GM23338 (cell line): Measurements from ENCODE around the gene DCLK1.

Source experiments
- EZH2 ChIP-seq: fragments of 200-600 bp; sonication (generic); IDR thresholded peaks from one replicate; pipeline ENCODE4 v1.8.0; 2017; ENCODE audit warnings: antibody characterized with exemption, mild to moderate bottlenecking, low read depth; ENCODE audit not compliant: unreplicated experiment
- EZH2phosphoT487 ChIP-seq: fragments of 200-600 bp; sonication (generic); IDR thresholded peaks from one replicate; pipeline ENCODE4 v1.8.1; 2018; ENCODE audit warnings: antibody characterized with exemption; ENCODE audit not compliant: unreplicated experiment
- JUNB ChIP-seq: IDR thresholded peaks from one replicate; pipeline ENCODE4 v1.6.1; 2016; ENCODE audit warnings: antibody characterized with exemption; ENCODE audit not compliant: unreplicated experiment
- POLR2AphosphoS5 ChIP-seq: IDR thresholded peaks from 2 replicates; pipeline ENCODE4 v1.6.1; 2016; ENCODE audit warnings: antibody characterized with exemption, low read depth
- ZNF114 ChIP-seq: fragments of 250-450 bp; sonication (Bioruptor Pico); IDR thresholded peaks from 2 replicates; pipeline ENCODE4 v1.5.0; 2020; ENCODE audit warnings: mild to moderate bottlenecking, moderate library complexity
- TF ChIP-seq, protein P1 (sequence below), 2 experiments: fragments of 200-600 bp in 1 of 2; sonication (generic) in 1 of 2; conservative IDR thresholded peaks; 2 replicates each; pipeline versions ENCODE4 v1.5.1 to v1.6.1; 2016 to 2017; ENCODE audit warnings: antibody characterized with exemption in 2 of 2, low read depth in 2 of 2, mild to moderate bottlenecking in 2 of 2, moderate library complexity in 1 of 2
- TF ChIP-seq, protein P2 (sequence below): IDR thresholded peaks from one replicate; pipeline ENCODE4 v1.6.1; 2018; ENCODE audit warnings: antibody characterized with exemption; ENCODE audit not compliant: unreplicated experiment

DNA sequence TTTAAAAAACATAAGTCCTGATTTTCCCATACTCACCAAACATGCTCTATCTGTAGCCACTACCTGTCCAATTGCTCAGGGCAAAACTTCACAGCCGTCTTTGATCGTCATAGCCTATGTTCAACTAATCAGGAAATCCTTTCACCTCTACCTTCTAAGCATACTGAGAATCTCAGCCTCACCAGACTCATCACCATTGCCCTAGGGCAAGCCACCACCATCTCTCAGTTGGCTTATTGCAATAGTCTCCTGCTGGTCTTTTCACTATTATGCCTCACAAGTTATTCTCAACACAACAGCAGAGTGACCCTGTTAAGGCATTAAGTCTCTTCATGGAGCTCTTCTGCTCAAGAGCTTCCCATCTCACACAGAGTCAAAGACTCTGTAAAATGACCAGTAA is 394.3 kb downstream of the DCLK1 start:
- TF ChIP-seq, protein P1, sequence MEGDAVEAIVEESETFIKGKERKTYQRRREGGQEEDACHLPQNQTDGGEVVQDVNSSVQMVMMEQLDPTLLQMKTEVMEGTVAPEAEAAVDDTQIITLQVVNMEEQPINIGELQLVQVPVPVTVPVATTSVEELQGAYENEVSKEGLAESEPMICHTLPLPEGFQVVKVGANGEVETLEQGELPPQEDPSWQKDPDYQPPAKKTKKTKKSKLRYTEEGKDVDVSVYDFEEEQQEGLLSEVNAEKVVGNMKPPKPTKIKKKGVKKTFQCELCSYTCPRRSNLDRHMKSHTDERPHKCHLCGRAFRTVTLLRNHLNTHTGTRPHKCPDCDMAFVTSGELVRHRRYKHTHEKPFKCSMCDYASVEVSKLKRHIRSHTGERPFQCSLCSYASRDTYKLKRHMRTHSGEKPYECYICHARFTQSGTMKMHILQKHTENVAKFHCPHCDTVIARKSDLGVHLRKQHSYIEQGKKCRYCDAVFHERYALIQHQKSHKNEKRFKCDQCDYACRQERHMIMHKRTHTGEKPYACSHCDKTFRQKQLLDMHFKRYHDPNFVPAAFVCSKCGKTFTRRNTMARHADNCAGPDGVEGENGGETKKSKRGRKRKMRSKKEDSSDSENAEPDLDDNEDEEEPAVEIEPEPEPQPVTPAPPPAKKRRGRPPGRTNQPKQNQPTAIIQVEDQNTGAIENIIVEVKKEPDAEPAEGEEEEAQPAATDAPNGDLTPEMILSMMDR (conservative IDR thresholded peaks at IDR 0.05; ENCODE audit: low read depth in 2 of 2) = no peak
- TF ChIP-seq EZH2 (no peak), EZH2phosphoT487 (no peak), ZNF114 (CRISPR knock-in tag) (no peak), JUNB (no peak), POLR2AphosphoS5 (no peak)
- TF ChIP-seq, protein P2, sequence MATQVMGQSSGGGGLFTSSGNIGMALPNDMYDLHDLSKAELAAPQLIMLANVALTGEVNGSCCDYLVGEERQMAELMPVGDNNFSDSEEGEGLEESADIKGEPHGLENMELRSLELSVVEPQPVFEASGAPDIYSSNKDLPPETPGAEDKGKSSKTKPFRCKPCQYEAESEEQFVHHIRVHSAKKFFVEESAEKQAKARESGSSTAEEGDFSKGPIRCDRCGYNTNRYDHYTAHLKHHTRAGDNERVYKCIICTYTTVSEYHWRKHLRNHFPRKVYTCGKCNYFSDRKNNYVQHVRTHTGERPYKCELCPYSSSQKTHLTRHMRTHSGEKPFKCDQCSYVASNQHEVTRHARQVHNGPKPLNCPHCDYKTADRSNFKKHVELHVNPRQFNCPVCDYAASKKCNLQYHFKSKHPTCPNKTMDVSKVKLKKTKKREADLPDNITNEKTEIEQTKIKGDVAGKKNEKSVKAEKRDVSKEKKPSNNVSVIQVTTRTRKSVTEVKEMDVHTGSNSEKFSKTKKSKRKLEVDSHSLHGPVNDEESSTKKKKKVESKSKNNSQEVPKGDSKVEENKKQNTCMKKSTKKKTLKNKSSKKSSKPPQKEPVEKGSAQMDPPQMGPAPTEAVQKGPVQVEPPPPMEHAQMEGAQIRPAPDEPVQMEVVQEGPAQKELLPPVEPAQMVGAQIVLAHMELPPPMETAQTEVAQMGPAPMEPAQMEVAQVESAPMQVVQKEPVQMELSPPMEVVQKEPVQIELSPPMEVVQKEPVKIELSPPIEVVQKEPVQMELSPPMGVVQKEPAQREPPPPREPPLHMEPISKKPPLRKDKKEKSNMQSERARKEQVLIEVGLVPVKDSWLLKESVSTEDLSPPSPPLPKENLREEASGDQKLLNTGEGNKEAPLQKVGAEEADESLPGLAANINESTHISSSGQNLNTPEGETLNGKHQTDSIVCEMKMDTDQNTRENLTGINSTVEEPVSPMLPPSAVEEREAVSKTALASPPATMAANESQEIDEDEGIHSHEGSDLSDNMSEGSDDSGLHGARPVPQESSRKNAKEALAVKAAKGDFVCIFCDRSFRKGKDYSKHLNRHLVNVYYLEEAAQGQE = no peak
